Neural cell (in vitro differentiated cells): ENCODE data around the gene COBL. TPM values are rescaled to one million over a fixed set of nuclear protein-coding genes. Genes with fewer than 3 reads are reported as not detected.

Experiments
- H2AFZ ChIP-seq: fragments of 200-600, 300-800 bp; sonication (generic), shearing (Covaris generic); 2 replicates; pipeline ENCODE4 v1.6.0; 2014; ENCODE audit warnings: low read depth, mild to moderate bottlenecking, antibody characterized with exemption, low read length, moderate library complexity
- H3F3A ChIP-seq: fragments of 200-600 bp; shearing (Covaris generic); 2 replicates; pipeline ENCODE4 v1.6.1; 2016; ENCODE audit warnings: mild to moderate bottlenecking, moderate library complexity, mixed read lengths, antibody characterized with exemption, low read length; ENCODE audit not compliant: insufficient read depth, poor library complexity, severe bottlenecking
- H3K27ac ChIP-seq: fragments of 200-600, 300-800 bp; sonication (generic), shearing (Covaris generic); 2 replicates; pipeline ENCODE4 v1.5.1; 2014; ENCODE audit warnings: mild to moderate bottlenecking, low read length, moderate library complexity
- H3K27me3 ChIP-seq: fragments of 300-800, 200-600 bp; sonication (generic), shearing (Covaris generic); 2 replicates; pipeline ENCODE4 v1.6.0; 2014; ENCODE audit warnings: mild to moderate bottlenecking, low read depth, low read length, moderate library complexity; ENCODE audit not compliant: insufficient read depth
- H3K36me3 ChIP-seq: fragments of 300-800, 200-600 bp; sonication (generic), shearing (Covaris generic); 2 replicates; pipeline ENCODE4 v1.5.1; 2014; ENCODE audit warnings: mild to moderate bottlenecking, antibody characterized with exemption, low read length, moderate library complexity; ENCODE audit not compliant: insufficient read depth
- H3K4me2 ChIP-seq: fragments of 300-800, 200-600 bp; sonication (generic), shearing (Covaris generic); 2 replicates; pipeline ENCODE4 v1.6.0; 2014; ENCODE audit warnings: mild to moderate bottlenecking, low read length
- H3K4me3 ChIP-seq: fragments of 300-800, 200-600 bp; sonication (generic), shearing (Covaris generic); 2 replicates; pipeline ENCODE4 v1.5.1; 2014; ENCODE audit warnings: mild to moderate bottlenecking, low read length, moderate library complexity
- H3K79me2 ChIP-seq: fragments of 200-600 bp; shearing (Covaris generic); replicated peaks from 2 replicates; pipeline ENCODE4 v1.6.0; 2014; ENCODE audit warnings: mild to moderate bottlenecking, low read length, moderate library complexity; ENCODE audit not compliant: insufficient read depth
- H3K9ac ChIP-seq: fragments of 300-800, 200-600 bp; sonication (generic), shearing (Covaris generic); 2 replicates; pipeline ENCODE4 v1.6.1; 2016; ENCODE audit warnings: mild to moderate bottlenecking, low read length, mixed read lengths
- H3K9me2 ChIP-seq: fragments of 200-600 bp; shearing (Covaris generic); 2 replicates; pipeline ENCODE4 v1.6.1; 2016; ENCODE audit warnings: mild to moderate bottlenecking, low read length, mixed read lengths; ENCODE audit not compliant: insufficient read depth
- H3K9me3 ChIP-seq: fragments of 200-600, 300-800 bp; sonication (generic), shearing (Covaris generic); 2 replicates; pipeline ENCODE4 v1.6.1; 2016; ENCODE audit warnings: mild to moderate bottlenecking, mixed run types, low read length, moderate library complexity, mixed read lengths
- H4K20me1 ChIP-seq: fragments of 200-600 bp; shearing (Covaris generic); 2 replicates; pipeline ENCODE4 v1.6.1; 2016; ENCODE audit warnings: mild to moderate bottlenecking, mixed run types; ENCODE audit not compliant: insufficient read depth
- EP300 ChIP-seq: fragments of 450-650 bp; conservative IDR thresholded peaks from 2 replicates; pipeline ENCODE4 v1.6.1; 2014; ENCODE audit warnings: antibody characterized with exemption, mild to moderate bottlenecking, moderate library complexity; ENCODE audit not compliant: poor library complexity, severe bottlenecking
- EZH2 ChIP-seq: fragments of 200-600, 300-800 bp; shearing (Covaris generic), sonication (generic); IDR thresholded peaks from 2 replicates; pipeline ENCODE4 v1.6.1; 2014; ENCODE audit warnings: antibody characterized with exemption, low read length, borderline replicate concordance, mild to moderate bottlenecking; ENCODE audit not compliant: insufficient read depth, poor library complexity, severe bottlenecking
- MXI1 ChIP-seq: fragments of 450-650 bp; conservative IDR thresholded peaks from 2 replicates; pipeline ENCODE4 v1.6.1; 2014; ENCODE audit warnings: antibody characterized with exemption, mild to moderate bottlenecking; ENCODE audit not compliant: poor library complexity, severe bottlenecking
- POLR2AphosphoS5 ChIP-seq: IDR thresholded peaks from 2 replicates; pipeline ENCODE4 v1.6.1; 2012
- RAD21 ChIP-seq: fragments of 450-650 bp; conservative IDR thresholded peaks from 2 replicates; pipeline ENCODE4 v1.6.1; 2014; ENCODE audit warnings: antibody characterized with exemption, mild to moderate bottlenecking, moderate library complexity
- SMC3 ChIP-seq: fragments of 450-650 bp; conservative IDR thresholded peaks from 2 replicates; pipeline ENCODE4 v1.6.1; 2014; ENCODE audit warnings: antibody characterized with exemption, mild to moderate bottlenecking, moderate library complexity; ENCODE audit not compliant: poor library complexity
- TAF1 ChIP-seq: IDR thresholded peaks from 2 replicates; pipeline ENCODE4 v1.6.1; 2012; ENCODE audit warnings: low read depth
- polyA plus RNA-seq: library from polyadenylated mRNA; depleted of rRNA; stranded (reverse); fragments of >200 nt; gene quantifications from 2 replicates; pipeline ENCODE4 v1.2.3, GENCODE V29; 2014
- TF ChIP-seq, protein P1 (sequence below): IDR thresholded peaks from 2 replicates; pipeline ENCODE4 v1.6.1; 2012; ENCODE audit warnings: borderline replicate concordance
- TF ChIP-seq, protein P2 (sequence below): fragments of 450-650 bp; IDR thresholded peaks from 2 replicates; pipeline ENCODE4 v1.5.1; 2014; ENCODE audit warnings: antibody characterized with exemption, mild to moderate bottlenecking, moderate library complexity; ENCODE audit not compliant: poor library complexity, severe bottlenecking

COBL gene
- polyA plus RNA-seq, 1 donor from 2014 or later = 0.12 TPM

DNA sequence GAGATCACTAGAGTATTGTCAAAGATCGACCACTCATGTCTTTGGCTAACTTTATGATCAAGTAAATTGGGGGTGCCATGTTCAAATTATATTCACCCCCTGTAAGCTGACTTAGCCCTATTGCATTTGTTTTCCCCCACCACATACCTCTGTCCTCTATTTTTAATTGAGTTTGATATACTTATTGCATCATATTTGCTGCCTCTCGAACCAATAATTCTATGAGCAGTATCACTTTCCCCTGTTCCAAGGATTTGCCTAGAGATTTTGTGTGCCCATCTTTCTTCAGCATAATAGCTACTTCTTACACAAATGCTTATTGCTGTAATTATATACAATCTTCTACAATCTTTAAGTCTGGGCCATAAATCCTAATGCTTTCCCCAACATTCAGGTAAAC, 245.2 kb downstream of the COBL start:
- H3K4me2 ChIP-seq = no peak overlapping the region
- no peaks in the 10 kb centered on the region for H4K20me1 ChIP-seq
- H3K27ac ChIP-seq = no peak overlapping the region
- H3K4me3 ChIP-seq = no peak overlapping the region
- H3K27me3 ChIP-seq = no peaks in the 10 kb centered on the region
- TF ChIP-seq TAF1 (no peak), MXI1 (no peak), EP300 (no peak)
- TF ChIP-seq, protein P1, sequence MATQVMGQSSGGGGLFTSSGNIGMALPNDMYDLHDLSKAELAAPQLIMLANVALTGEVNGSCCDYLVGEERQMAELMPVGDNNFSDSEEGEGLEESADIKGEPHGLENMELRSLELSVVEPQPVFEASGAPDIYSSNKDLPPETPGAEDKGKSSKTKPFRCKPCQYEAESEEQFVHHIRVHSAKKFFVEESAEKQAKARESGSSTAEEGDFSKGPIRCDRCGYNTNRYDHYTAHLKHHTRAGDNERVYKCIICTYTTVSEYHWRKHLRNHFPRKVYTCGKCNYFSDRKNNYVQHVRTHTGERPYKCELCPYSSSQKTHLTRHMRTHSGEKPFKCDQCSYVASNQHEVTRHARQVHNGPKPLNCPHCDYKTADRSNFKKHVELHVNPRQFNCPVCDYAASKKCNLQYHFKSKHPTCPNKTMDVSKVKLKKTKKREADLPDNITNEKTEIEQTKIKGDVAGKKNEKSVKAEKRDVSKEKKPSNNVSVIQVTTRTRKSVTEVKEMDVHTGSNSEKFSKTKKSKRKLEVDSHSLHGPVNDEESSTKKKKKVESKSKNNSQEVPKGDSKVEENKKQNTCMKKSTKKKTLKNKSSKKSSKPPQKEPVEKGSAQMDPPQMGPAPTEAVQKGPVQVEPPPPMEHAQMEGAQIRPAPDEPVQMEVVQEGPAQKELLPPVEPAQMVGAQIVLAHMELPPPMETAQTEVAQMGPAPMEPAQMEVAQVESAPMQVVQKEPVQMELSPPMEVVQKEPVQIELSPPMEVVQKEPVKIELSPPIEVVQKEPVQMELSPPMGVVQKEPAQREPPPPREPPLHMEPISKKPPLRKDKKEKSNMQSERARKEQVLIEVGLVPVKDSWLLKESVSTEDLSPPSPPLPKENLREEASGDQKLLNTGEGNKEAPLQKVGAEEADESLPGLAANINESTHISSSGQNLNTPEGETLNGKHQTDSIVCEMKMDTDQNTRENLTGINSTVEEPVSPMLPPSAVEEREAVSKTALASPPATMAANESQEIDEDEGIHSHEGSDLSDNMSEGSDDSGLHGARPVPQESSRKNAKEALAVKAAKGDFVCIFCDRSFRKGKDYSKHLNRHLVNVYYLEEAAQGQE = no peak
- TF ChIP-seq, protein P2, sequence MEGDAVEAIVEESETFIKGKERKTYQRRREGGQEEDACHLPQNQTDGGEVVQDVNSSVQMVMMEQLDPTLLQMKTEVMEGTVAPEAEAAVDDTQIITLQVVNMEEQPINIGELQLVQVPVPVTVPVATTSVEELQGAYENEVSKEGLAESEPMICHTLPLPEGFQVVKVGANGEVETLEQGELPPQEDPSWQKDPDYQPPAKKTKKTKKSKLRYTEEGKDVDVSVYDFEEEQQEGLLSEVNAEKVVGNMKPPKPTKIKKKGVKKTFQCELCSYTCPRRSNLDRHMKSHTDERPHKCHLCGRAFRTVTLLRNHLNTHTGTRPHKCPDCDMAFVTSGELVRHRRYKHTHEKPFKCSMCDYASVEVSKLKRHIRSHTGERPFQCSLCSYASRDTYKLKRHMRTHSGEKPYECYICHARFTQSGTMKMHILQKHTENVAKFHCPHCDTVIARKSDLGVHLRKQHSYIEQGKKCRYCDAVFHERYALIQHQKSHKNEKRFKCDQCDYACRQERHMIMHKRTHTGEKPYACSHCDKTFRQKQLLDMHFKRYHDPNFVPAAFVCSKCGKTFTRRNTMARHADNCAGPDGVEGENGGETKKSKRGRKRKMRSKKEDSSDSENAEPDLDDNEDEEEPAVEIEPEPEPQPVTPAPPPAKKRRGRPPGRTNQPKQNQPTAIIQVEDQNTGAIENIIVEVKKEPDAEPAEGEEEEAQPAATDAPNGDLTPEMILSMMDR = no peak
- H3K36me3 ChIP-seq = no peaks in the 10 kb centered on the region
- H3K9ac ChIP-seq = no peak overlapping the region
- no peaks in the 10 kb centered on the region for H3K9me3 ChIP-seq
- no peaks in the 10 kb centered on the region for H3F3A ChIP-seq
- no peaks in the 10 kb centered on the region for H3K9me2 ChIP-seq
- H3K79me2 ChIP-seq = no peaks in the 10 kb centered on the region
- no peak overlapping the region for H2AFZ ChIP-seq

DNA sequence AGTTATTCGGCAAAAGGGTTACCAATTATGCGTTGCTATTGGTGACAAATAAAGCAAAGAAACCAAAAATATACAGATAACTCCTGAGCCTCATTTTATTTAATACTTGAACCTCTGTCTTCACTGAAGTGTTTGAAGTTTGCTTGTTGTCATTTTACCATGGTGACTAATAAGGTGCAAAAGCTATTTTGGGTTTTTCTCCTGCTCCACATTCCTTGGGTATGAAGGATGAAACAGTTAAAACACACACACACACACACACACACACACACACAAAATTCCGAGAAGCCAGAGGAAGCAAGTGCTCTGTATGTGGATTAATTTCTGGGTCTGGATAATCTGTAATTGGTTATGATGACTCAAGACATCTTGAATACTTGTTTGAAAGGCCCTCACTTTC, 246.5 kb downstream of the COBL start:
- no peaks in the 10 kb centered on the region for H3K9me2 ChIP-seq
- no peak overlapping the region for H3K4me3 ChIP-seq
- H4K20me1 ChIP-seq = no peaks in the 10 kb centered on the region
- TF ChIP-seq POLR2AphosphoS5 = no peak
- H3K4me2 ChIP-seq = no peak overlapping the region
- H3F3A ChIP-seq = no peaks in the 10 kb centered on the region
- no peaks in the 10 kb centered on the region for H3K9me3 ChIP-seq
- H3K79me2 ChIP-seq = no peaks in the 10 kb centered on the region
- no peak overlapping the region for H3K9ac ChIP-seq
- no peak overlapping the region for H3K27ac ChIP-seq
- H3K27me3 ChIP-seq = no peaks in the 10 kb centered on the region
- H2AFZ ChIP-seq = no peak overlapping the region
- no peaks in the 10 kb centered on the region for H3K36me3 ChIP-seq

DNA sequence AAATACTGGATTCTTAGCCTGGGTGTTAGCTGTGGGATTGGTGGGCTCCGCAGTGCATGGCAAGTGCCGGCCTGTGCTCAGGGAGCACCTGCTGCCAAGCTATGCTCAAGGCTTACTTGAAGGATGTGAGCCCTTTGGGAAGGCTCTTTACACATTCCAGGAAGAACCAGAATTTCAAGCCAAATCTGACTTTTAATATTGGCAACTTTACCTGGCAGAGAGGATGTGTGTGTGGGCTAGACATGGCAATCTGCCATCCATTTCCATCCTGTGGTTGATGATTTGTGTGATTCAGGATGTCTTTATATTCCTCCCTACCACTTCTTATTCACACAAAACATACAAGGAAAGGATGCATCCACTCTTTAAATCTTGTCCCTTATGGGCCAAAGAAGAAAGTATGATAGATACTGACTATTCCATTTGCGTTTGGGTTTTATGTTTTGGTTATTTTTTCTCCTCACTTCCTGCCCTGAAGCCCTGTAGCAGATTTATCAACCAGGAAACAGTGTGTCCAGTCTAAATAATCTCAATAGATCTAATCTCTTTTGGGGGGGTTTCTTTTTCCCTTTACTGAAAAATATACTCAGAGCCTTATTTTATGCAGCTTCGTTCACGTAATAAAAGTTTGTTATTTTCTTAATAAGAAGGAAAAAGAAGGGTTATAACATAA, 247.1 kb downstream of the COBL start:
- no peak overlapping the region for H2AFZ ChIP-seq
- no peaks in the 10 kb centered on the region for H3K36me3 ChIP-seq
- no peaks in the 10 kb centered on the region for H3K27me3 ChIP-seq
- TF ChIP-seq TAF1 = no peak
- TF ChIP-seq SMC3 = no peak
- TF ChIP-seq EZH2 = no peak
- TF ChIP-seq, protein P1 = no peak
- TF ChIP-seq, protein P2 = no peak
- no peak for TF ChIP-seq POLR2AphosphoS5
- no peak for TF ChIP-seq EP300
- TF ChIP-seq MXI1 = no peak
- TF ChIP-seq RAD21 = no peak
- no peaks in the 10 kb centered on the region for H3K9me3 ChIP-seq
- H3K4me2 ChIP-seq = no peak overlapping the region
- H3K27ac ChIP-seq = no peak overlapping the region
- H4K20me1 ChIP-seq = no peaks in the 10 kb centered on the region
- H3K4me3 ChIP-seq = no peak overlapping the region
- H3K9ac ChIP-seq = no peak overlapping the region
- no peaks in the 10 kb centered on the region for H3K9me2 ChIP-seq
- no peaks in the 10 kb centered on the region for H3K79me2 ChIP-seq
- H3F3A ChIP-seq = no peaks in the 10 kb centered on the region
